CD4-positive, alpha-beta T cell treated with Interleukin-21 for 1 hour (primary cell): ENCODE data around the gene MRPS16.
A peak's percentile ranks its signal among the peaks of the same experiment; 100 is the strongest.
"Not testable (repeated sequence)": the region's sequence is repeated elsewhere in the genome, so short reads cannot be mapped to it uniquely, and the experiment has no call there.

Experiments
- DNase-seq: peaks from one replicate; pipeline ENCODE4 v3.0.0-alpha.2; 2020

Gene MRPS16

GRCh38 chr10:73252445-73253224 is at the start of gene MRPS16:
TSS of gene MRPS16 (minus strand) at chr10:73252644. CDS start at chr10:73252482, 162 bp downstream.
- peak; percentile 95 for DNase-seq

GRCh38 chr10:73296946-73297345 is 44.5 kb upstream of the MRPS16 start:
- DNase-seq = no peak

- DNase-seq = no peak
Observed at GRCh38 chr10:73293461-73293860, 41.0 kb upstream of the MRPS16 start.

GRCh38 chr10:73289958-73290357 is 37.5 kb upstream of the MRPS16 start:
- no peak for DNase-seq

GRCh38 chr10:73287441-73287840 is 35.0 kb upstream of the MRPS16 start:
- no peak for DNase-seq

- DNase-seq = no peak
Observed at GRCh38 chr10:73281097-73281496, 28.7 kb upstream of the MRPS16 start.

- DNase-seq = no peak
Observed at GRCh38 chr10:73264423-73264822, 12.0 kb upstream of the MRPS16 start.

GRCh38 chr10:73263693-73264347 is 11.4 kb upstream of the MRPS16 start:
- peak; percentile 16 for DNase-seq

- no peak for DNase-seq
Observed at GRCh38 chr10:73262880-73263555, 10.6 kb upstream of the MRPS16 start.

GRCh38 chr10:73262105-73262730 is 9.8 kb upstream of the MRPS16 start:
- DNase-seq = no peak

- DNase-seq = no peak
Observed at GRCh38 chr10:73261362-73261995, 9.0 kb upstream of the MRPS16 start.

- DNase-seq = not testable (repeated sequence)
Observed at GRCh38 chr10:73258612-73259011, 6.2 kb upstream of the MRPS16 start.

- peak; percentile 21 for DNase-seq
Observed at GRCh38 chr10:73253225-73253555, 746 bp upstream of the MRPS16 start.

- DNase-seq = no peak
Observed at GRCh38 chr10:73251683-73252444, 580 bp downstream of the MRPS16 start.

- DNase-seq = no peak
Observed at GRCh38 chr10:73248259-73248724, 4.2 kb downstream of the MRPS16 start.

- DNase-seq = peak; percentile 26
Observed at GRCh38 chr10:73247509-73248258, 4.8 kb downstream of the MRPS16 start.

GRCh38 chr10:73246646-73247508 is 5.6 kb downstream of the MRPS16 start, which contains the start of gene DNAJC9:
TSS of gene DNAJC9 (minus strand) at chr10:73247255. CDS start at chr10:73247189, 66 bp downstream.
- DNase-seq = peak; percentile 97

- no peak for DNase-seq
Observed at GRCh38 chr10:73246322-73246645, 6.2 kb downstream of the MRPS16 start.

- DNase-seq = no peak
Observed at GRCh38 chr10:73244866-73245477, 7.5 kb downstream of the MRPS16 start.

- DNase-seq = no peak
Observed at GRCh38 chr10:73239908-73240307, 12.5 kb downstream of the MRPS16 start.
